ENCODE results near the gene C4BPB.

C4BPB gene

DNA sequence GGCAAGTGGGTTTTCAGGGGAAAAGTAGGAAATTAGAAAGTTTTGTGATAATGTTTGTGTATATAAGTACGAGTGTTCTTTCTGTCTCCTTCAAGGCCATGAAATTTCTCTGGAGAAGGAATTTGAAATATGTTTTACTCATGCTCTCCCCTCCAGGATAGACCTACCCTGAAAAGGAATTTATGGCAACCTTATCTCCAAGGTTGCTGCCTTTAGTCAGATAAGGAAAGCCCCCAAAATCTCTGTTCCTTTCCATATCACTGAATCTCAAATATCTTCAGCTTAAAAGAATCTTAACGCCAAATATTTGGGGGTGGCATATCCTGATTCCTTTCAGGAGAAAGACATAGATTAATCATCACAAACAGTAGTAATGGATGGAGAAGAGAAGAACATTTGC is 499 bp upstream of the C4BPB start:
- no peak for DNase-seq

DNA sequence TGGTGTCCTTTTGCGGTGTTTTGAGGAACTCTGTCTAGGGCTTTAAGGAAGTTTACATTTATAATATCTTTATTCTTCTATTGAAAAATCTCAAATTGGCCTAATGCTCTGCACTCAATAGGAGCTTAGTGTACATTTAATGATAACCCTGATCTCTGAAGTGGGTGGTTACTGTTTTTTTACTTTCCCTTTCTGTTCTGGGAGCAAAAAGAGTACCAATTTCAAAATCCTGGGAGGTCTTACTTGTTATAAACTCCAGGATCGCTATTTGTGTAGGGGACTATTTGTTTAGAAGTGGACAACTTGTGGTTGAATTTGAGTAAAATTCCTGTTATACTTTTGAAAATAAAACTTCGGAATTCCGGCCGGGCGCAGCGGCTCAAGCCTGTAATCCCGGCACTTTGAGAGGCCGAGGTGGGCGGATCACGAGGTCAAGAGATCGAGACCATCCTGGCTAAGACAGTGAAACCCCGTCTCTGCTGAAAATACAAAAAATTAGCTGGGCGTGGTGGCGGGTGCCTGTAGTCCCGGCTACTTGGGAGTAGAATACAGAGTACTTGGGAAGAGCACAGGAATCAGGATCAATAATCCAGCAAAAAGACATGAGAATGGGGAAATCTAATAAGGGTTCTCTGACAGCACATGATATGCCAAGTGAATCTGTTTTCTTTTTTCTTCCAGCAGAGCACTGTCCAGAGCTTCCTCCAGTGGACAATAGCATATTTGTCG is 1.1 kb downstream of the C4BPB start:
- no peak for DNase-seq

DNA sequence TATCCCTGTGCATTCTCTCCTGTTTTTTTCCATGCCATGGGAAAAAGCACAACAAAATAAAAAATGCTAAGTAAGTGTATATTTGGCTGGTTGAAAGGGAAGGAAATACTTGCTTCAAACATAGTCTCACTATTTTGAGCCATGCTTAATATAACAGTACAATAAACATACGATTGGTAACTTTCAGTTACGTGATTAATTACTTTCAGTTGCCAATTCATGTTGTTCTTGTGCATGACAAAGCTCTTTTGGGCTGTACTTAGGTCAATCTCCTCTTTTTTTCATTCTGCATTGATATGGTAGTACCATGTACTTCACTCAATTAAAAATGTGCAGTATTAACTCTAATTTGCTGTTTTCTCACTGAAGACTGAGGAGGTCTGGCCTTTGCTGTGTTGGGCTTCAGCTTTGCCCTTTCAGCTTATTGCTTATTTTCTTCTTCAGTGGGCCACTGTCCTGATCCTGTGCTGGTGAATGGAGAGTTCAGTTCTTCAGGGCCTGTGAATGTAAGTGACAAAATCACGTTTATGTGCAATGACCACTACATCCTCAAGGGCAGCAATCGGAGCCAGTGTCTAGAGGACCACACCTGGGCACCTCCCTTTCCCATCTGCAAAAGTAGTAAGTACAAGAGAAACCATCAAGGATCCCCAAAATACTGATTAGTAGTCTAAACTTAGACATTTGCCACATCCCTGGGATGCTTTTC is 2.7 kb downstream of the C4BPB start:
- DNase-seq: no peak

DNA sequence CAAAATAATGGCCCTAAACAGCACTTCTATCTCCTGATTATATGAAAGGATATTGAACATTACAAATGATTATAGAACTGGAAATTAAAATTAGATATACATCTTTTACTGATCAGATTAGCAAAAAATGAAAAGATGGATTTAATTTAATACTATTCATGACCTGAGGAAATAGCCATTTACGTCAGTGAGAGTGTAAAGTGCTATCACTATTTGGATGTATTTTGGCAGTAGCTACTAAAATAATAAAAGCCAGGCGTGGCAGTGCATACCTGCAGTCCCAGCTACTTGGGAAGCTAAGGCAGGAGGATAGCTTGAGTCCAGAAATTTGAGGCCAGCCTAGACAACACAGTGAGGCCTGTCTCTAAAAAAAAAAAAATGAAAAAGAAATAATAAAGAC is 5.3 kb downstream of the C4BPB start:
- DNase-seq: no peak

DNA sequence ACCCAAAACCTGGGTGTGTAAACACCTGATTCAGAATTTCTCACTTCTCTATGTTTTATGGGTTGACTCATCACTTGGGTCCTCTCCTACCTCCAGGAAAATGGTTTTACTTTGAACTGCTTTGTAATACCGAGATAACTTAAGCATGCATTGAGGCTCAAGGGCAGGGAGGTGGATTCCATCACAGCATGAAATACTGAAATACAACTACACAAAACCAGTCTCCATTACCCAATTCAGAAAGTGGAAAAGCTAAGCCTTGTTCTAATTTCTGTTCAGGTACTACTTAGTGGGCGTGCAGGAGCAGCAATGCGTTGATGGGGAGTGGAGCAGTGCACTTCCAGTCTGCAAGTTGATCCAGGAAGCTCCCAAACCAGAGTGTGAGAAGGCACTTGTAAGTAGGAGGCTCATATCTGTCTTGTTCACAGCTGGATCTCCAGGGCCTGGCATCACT is 9.2 kb downstream of the C4BPB start:
- DNase-seq: no peak

DNA sequence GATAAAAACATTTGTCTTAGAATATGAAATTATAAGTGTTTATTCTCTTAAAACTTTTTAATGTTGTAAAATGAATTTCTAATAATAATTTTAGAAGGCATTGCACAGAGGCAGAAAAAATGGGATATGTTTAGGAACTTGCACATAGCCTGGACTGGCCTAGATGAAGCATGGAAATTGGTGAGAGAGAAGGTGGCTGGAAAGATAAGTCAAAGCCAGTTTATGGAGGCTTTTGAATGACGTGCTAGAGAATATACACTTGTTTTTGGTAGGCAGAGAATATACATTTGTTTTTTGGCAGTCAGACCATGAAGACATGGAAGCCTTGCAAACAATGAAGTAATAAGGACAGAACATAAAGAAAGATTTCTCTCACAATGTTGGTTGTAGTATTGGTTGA is 13.1 kb downstream of the C4BPB start:
- DNase-seq: no peak

DNA sequence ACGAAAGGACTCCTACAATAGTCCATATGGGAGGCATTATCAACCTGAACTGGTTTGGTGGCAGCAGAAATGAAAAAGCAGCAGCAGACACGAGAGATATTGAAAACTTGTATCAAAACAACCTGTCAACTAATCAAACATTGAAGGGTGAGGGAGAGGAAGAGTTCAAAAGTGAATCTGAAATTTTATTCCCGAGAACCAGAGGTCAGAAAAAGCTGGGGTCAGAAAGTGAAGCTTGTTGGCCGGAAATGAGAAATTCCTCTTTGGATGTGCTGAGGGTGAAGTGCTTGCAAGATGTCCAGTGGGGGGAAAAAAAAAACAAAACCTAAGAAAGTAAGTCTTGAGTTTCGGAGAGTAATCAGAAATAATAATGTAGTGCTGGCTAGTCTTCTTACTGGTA is 13.5 kb downstream of the C4BPB start:
- DNase-seq: no peak

DNA sequence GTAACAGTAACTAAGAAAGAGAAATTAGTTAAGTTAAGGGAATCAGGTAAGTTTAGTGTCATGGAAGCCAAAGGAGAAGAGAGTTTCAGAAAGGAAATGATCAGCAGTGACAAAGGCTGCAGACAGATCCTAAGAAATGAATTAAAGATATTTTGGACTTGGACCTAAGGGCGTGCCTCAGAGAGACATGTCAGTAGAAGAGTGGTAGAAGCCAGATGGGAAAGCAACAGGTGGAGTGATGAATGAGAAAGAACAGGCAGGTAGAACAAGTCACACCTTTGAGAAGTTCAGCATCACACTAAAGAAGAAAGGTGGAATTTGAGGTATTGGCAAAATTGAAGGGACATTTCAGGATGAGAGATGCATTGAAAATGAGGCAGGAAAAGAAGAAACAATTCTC is 14.0 kb downstream of the C4BPB start:
- no peak for DNase-seq

DNA sequence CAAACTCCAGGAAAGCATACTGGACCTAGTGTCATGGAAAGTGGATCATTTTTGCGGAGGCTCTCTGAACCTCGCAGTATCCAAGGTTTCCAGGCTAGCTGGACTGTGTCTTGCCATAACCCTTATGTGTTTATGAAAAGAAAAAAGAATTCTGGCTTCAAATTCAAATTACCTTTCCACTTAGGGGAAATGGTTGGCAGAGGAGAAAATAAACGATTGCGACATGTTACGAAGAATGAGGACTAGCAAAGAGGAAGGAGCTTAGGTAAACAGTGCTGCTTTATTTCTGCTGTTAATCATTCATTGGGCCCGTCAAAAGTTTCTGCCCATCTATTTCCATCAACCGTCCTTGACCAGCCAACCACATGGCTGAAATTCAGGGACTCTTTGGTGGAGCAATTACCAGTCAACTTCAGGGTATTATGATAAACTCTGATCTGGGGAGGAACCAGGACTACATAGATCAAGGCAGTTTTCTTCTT is 15.3 kb downstream of the C4BPB start, which contains the start of gene C4BPA:
TSS of gene C4BPA (plus strand) at position 342 of the 482 bp plus-strand sequence. CDS start 8,793 bp downstream, outside the sequence.
- DNase-seq: no peak

DNA sequence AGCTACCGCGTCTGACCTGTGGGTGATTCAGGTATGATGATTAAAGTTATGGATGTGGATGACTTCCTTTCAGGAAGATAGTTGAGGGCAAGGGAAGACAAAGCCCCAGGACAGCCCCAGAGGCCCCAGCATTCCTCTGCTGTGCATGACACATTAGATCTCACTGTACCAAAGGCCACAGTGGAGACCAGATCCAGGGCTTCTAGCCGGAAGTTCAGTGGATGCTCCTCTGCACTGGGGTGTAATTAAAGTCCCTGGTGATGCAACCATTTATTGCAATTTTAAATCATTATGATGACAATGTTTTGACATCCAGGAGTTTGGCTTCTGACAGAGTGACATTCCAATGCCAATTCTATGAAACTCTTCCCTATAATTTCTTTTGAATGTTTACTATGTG is 20.3 kb downstream of the C4BPB start:
- no peak for DNase-seq

DNA sequence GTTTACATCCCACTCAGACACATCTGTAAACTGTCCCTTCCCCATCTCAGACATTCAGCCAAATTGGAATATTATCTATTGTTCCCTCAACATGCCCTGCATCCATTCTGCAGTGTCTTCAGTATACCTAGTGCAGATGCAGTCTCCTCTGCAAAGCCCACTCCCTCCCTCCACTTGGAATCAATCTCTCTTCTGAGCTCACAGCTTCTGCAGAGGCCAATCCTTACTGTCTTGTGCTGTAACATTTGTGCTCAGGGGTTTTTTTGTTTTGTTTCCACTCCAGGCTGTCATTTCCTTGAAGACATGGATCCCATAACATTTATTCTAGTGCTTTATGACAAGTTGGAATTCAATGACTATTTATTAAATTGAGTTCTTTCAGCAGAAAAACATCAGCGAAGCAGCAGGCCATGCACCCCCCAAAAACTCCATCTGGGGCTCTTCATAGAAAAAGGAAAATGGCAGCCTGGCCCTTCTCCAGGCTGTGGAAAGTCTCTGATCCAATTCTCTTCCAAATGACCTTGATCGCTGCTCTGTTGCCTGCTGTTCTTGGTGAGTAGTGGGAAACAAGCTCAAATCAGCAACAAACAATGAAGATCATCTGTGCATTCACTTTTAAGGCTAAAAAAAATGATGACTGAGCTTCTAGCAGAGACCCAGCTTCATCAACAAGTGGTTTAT is 24.1 kb downstream of the C4BPB start:
- no peak for DNase-seq

DNA sequence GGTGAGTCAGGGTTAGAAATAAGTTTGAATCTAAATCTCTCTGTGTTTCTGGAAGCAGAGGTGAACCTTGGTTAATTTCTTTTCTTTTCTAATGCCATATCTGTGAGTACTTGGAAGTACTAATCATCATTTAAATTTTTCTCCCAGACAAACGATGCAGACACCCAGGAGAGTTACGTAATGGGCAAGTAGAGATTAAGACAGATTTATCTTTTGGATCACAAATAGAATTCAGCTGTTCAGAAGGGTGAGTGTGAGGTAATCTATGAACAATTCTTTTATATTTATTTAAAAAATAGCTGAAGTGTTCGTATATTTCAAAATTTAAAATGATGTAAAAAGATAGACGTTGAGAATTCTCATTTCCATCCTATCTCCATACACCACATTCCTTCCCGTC is 26.6 kb downstream of the C4BPB start:
- no peak for DNase-seq

DNA sequence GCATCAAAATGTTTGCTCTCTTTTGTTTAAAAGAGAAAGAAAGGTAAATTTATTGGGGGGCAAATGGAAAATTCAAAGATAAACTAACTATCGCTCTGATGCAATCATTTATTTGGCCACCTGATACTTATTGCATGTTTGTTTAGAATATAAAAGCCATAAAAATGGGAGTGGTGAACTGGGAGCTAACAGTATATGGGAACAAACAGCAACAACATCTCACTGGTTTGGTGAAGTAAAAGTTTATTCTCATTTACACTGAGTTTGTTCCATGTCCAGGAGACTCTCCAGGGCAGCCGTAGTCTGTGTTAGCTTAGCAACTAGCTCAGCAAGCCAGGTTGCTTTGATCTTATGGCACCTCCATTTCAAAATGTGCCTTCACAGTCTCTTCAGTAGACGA is 35.7 kb downstream of the C4BPB start:
- DNase-seq: no peak

DNA sequence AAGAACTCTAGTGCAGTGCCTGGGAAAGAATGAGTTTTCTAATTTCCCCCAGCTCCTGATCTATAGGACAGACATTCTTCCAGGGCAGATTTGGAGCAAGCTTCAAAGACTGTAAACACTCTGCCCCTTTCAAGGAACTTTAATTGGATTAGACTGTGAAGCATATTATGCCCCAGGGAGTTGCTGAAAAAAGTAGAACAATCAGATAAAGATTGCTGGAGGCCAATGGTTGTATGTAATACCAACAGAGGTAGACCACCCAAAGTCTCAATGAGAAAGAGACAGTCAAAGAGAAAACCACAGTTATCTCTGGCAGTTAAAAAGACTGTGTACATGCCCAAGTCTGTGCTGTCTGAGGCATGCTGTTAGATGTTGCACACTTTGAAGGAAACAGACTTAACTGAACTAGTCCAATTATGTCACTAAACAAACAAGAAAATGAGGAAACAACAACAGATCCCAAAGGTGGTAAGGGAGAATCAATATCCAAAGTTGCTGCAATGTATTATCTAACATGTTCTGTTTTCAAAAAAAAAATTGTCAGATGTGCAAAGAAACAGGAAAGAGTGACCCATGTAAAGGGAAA is 39.8 kb downstream of the C4BPB start:
- no peak for DNase-seq

DNA sequence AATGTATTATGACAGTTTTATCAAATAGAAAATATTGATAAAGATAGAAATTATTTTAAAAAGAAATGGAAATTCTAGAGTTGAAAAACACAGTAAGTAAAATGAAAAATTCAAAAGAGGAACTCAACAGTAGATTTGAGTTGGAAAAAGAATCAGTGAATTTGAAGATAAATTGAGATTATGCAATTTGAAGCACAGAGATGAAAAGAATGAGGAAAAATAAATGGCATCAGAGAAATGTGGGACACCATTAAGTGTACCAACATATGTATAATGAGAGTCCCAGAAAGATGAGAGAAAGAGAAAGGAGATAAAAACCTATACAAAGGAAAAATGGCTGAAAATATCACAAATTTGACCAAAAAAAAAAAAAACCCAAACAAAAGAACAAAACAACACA is 40.4 kb downstream of the C4BPB start:
- DNase-seq: no peak

DNA sequence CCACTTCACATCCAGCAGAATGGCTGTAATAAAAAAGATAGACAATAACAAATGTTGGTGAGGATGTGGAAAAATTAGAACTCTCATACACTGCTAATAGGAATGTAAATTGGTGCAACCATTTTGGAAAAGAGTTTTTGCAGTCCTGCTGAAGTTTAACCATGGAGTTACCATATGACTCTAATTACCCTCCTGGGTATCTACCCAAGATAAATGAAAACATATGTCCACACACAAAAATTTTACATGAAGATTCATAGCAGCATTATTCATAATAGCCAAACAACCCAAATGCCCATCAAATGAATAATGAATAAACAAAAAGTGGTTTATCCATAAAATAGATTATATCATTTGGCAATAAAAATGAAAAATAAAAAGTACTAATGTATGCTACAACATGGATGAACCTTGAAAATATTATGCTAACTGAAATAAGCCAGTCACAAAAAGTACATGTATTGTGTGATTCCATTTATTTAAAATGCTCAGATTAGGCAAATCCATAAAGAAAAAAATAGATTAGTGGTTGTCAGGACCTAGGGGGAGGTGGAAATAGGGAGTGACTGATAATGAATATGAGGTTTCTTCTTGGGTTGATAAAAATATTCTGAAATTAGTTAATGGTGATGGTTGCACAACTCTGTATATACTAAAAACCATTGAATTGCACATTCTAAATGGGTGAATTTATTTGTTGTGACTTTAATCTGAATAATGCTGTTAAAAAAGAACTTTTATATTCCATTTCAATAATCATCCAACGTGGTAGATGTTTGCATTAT is 41.8 kb downstream of the C4BPB start:
- DNase-seq: no peak

DNA sequence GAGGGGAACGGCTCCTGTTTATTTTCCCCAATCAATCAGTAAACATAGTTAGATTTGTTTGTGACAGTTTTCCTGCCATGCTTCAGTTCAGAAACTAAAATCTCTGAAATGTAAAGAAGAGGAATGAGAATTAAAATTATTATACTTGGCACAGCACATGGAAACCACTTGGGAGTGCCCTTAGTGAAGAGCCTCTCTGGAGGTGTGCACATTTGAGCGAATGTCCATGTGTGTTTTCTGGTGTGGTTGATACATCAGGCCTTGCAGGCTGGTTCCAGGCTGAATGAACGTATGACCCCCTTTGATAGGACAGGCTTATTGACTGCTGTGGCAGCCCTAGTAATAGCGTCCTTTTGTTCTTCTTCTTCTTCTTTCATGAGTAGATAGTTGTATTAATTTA is 42.5 kb downstream of the C4BPB start:
- DNase-seq: no peak

DNA sequence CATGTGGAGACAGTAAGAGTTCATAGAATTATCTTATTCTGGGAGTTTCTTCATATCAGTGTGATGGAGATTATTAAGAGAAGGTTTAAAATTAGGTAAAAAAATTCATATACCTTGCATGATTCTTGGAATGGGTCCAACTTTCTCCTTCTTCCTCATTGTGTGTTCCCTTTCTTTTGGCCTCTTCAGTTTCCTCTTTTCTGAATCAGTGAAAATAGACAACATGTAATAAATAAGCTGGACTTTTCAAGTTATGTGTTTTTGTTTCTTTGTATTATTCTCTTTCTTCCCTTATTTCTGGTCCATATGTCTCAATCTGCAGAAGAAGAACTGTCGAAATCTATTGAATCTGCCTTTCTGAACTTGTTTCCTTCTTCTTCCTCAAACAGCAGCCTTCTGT is 45.9 kb downstream of the C4BPB start:
- no peak for DNase-seq

DNA sequence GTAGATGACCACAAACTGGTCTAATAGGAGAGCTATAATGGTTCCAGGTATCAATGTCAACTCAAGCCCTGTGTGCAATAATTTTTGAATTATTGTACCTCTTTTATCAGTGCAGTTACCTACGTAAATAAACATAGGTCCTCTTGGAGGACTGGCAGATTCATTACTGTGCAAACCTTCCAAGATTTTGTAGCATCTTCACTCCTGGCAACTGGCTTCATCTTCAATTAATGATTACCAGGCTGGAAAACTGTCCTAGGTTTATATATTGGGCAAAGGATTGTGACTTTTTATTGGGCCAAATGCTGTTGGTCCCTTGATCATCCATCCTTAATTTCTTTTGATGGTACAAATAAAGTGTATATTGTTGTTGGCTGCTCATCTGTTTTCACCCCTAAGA is 51.0 kb downstream of the C4BPB start:
- DNase-seq: no peak

DNA sequence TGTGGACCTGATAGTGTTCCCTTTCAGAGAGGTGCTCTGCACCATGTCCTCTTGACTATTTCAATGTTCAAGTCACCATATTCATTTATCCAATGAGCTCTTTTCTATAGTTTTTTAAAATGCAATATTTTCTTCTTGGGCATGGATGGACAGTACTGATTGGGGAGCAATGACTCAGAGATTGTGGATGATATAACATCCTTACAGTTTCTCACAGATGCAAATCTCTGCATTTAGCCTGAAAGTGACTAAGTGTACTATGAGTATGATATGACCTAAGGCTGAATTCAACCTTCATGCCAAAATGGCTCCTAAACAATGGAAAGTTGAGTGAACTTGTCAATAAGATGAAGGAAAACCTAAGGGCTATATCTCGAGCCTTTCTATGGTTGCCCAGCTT is 51.9 kb downstream of the C4BPB start:
- DNase-seq: peak; percentile 22

DNA sequence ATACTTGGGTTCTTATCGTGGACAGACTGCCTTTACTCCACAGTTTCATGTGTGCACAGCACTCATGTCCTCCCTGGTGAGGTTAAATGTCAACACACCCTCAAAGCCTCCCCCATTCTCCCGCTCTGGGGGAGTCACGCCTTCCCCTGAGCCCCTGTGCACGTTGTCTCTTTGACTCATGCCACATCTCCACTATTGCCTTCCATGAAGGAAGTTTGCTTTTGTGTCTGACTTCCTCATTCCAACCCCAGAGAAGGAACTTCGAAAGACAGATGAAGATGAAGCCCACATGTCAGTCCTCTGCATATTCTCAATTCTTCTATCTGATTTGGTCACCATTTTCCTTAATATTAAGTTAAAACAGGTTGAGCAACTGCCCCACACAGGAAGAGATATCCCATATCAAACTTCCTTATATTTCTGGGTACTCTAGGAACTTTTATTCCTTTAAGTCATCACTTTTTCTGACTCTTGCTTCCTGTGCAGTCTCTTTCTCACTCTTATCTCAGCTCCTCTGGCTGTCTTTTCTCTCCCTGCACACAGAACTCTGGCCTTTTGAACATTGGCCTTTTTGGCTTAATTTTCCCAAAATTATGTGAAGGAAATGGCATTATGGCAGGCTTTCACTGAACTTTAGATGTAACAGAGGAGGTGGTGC is 56.9 kb downstream of the C4BPB start:
- DNase-seq: no peak
